Gastroesophageal sphincter (tissue), 4 donors: ENCODE measurements around the gene THRB. TPM values are rescaled to one million over a fixed set of nuclear protein-coding genes. Genes with fewer than 3 reads are reported as not detected.
A peak's percentile ranks its signal among the peaks of the same experiment; 100 is the strongest.

Experiments
- ATAC-seq: fragments of 150-250 bp; one replicate; pipeline ENCODE4 v1.9.1; 2016; ENCODE audit warnings: mild to moderate bottlenecking, moderate library complexity
- H3K27ac ChIP-seq, 4 donors: fragments of 200-600 bp; sonication (generic) in 3 of 4; 1 replicate in 3 of 4; 2 replicates in 1 of 4; pipeline ENCODE4 v1.5.1; 2016 to 2019
- H3K27me3 ChIP-seq: fragments of 200-600 bp; sonication (generic); one replicate; pipeline ENCODE4 v1.5.1; 2019
- H3K36me3 ChIP-seq, 2 donors: fragments of 200-600 bp; sonication (generic); one replicate each; pipeline ENCODE4 v1.5.1; 2019; ENCODE audit warnings: control low read depth in 1 of 2
- H3K4me1 ChIP-seq, 3 donors: fragments of 200-600 bp; sonication (generic); 1 replicate in 2 of 3; 2 replicates in 1 of 3; pipeline ENCODE4 v1.5.1; 2016 to 2019; ENCODE audit warnings: control low read depth in 2 of 3
- H3K4me3 ChIP-seq, 2 donors: fragments of 200-600 bp; sonication (generic); one replicate each; pipeline ENCODE4 v1.5.1; 2019; ENCODE audit warnings: mild to moderate bottlenecking in 1 of 2, moderate library complexity in 1 of 2
- H3K9me3 ChIP-seq, 3 donors: fragments of 200-600 bp; sonication (generic); one replicate each; pipeline ENCODE4 v1.5.1; 2017 to 2019; ENCODE audit warnings: control low read depth in 2 of 3
- EP300 ChIP-seq: sonication (generic); formaldehyde crosslinking; IDR thresholded peaks from one replicate; pipeline ENCODE4 v1.6.1; 2017; ENCODE audit warnings: antibody characterized with exemption, mild to moderate bottlenecking
- POLR2A ChIP-seq, 2 donors: fragments of 450-650 bp; IDR thresholded peaks; one replicate each; pipeline ENCODE4 v1.6.1; 2017; ENCODE audit warnings: antibody characterized with exemption in 2 of 2, mild to moderate bottlenecking in 2 of 2, moderate library complexity in 1 of 2
- POLR2AphosphoS5 ChIP-seq: sonication (generic); formaldehyde crosslinking; IDR thresholded peaks from one replicate; pipeline ENCODE4 v1.6.1; 2017; ENCODE audit warnings: antibody characterized with exemption
- WGBS, 2 donors: methylation state at CpG; one replicate each; pipeline ENCODE4 v1.1.5; 2018; ENCODE audit warnings: low coverage in 1 of 2; 5-methylcytosine and 5-hydroxymethylcytosine counted together
- total RNA-seq, 4 donors: library from RNA; depleted of rRNA; stranded (reverse); fragments of >200 nt; gene quantifications; one replicate each; pipeline ENCODE4 v1.1.0, GENCODE V29; 2016
- TF ChIP-seq, protein P1 (sequence below), 4 experiments: fragments of 200-600 bp in 2 of 4; fragments of 450-650 bp in 2 of 4; sonication (generic) in 1 of 4; IDR thresholded peaks; one replicate each; pipeline ENCODE4 v1.5.1; 2017 to 2019; ENCODE audit warnings: antibody characterized with exemption in 4 of 4, mild to moderate bottlenecking in 2 of 4, moderate library complexity in 2 of 4

The THRB gene
- total RNA-seq, 4 donors from 2014 or later = 42.5 to 61.9 (median 55.8) TPM

DNA sequence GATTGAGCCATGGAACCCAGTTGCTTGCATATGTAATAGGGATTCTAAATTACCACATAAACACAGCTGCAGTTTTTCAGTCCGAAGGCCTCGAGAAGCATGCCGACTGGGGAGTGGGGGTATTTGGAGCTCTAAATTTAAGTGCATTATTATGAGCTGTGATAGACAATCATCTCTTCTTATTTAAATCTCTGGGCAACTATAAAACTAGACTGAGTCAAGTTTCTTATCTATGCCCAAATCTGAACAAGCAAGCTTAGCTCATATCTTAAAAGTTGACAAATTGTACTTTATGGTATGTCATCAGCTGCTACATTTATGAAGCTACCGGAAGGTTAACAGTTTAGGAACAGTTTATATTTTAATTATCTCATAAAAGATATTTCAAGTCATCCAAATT lies 19.5 kb upstream of the THRB start:
- H3K27me3 ChIP-seq = no peaks in the 10 kb centered on the region
- ATAC-seq = no peak
- TF ChIP-seq POLR2AphosphoS5 (no peak), POLR2A (IDR thresholded peaks at IDR 0.05) (no peak), EP300 (no peak)
- TF ChIP-seq, protein P1, sequence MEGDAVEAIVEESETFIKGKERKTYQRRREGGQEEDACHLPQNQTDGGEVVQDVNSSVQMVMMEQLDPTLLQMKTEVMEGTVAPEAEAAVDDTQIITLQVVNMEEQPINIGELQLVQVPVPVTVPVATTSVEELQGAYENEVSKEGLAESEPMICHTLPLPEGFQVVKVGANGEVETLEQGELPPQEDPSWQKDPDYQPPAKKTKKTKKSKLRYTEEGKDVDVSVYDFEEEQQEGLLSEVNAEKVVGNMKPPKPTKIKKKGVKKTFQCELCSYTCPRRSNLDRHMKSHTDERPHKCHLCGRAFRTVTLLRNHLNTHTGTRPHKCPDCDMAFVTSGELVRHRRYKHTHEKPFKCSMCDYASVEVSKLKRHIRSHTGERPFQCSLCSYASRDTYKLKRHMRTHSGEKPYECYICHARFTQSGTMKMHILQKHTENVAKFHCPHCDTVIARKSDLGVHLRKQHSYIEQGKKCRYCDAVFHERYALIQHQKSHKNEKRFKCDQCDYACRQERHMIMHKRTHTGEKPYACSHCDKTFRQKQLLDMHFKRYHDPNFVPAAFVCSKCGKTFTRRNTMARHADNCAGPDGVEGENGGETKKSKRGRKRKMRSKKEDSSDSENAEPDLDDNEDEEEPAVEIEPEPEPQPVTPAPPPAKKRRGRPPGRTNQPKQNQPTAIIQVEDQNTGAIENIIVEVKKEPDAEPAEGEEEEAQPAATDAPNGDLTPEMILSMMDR (IDR thresholded peaks at IDR 0.05) = no peak
- H3K36me3 ChIP-seq = no peaks in the 10 kb centered on the region
- no peak overlapping the region for H3K4me3 ChIP-seq
- peaks cover 0 to 2% (median 0%) of the 10 kb centered on the region in 3 donors for H3K4me1 ChIP-seq
- WGBS, 2 donors = 79 to 86% methylated on average over 3 to 4 of the region's 4 CpGs
- no peak overlapping the region for H3K27ac ChIP-seq
- no peaks in the 10 kb centered on the region for H3K9me3 ChIP-seq

DNA sequence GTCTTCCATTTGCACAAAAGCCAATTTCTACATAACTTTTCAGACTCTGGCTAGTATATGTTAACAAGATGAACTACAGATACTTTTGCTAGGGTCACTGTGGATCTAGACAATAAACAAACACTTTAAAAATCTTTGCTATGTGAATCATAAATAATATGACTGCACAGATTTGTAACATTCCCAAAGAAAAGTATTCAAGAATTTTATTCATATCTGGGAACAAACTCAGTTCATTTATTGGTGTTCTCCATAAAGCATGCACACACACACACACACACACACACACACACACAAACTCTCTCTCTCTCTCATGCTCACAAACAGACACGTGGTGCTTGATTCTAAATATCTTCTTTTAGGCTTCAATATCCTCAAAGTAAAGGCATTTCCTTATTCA lies 18.8 kb upstream of the THRB start:
- Histone ChIP-seq H3K36me3 (no peaks in the 10 kb centered on the region), H3K9me3 (no peaks in the 10 kb centered on the region), H3K4me1 (peaks cover 0 to 4% (median 0%) of the 10 kb centered on the region in 3 donors), H3K4me3 (no peak overlapping the region), H3K27me3 (no peaks in the 10 kb centered on the region), H3K27ac (no peak overlapping the region)
- ATAC-seq = no peak
- 47 to 67% methylated on average over 1 of the region's 1 CpG for WGBS, 2 donors
- TF ChIP-seq POLR2A (IDR thresholded peaks at IDR 0.05) = no peak
- no peak for TF ChIP-seq EP300
- TF ChIP-seq, protein P1 (IDR thresholded peaks at IDR 0.05) = no peak
- TF ChIP-seq POLR2AphosphoS5 = no peak

DNA sequence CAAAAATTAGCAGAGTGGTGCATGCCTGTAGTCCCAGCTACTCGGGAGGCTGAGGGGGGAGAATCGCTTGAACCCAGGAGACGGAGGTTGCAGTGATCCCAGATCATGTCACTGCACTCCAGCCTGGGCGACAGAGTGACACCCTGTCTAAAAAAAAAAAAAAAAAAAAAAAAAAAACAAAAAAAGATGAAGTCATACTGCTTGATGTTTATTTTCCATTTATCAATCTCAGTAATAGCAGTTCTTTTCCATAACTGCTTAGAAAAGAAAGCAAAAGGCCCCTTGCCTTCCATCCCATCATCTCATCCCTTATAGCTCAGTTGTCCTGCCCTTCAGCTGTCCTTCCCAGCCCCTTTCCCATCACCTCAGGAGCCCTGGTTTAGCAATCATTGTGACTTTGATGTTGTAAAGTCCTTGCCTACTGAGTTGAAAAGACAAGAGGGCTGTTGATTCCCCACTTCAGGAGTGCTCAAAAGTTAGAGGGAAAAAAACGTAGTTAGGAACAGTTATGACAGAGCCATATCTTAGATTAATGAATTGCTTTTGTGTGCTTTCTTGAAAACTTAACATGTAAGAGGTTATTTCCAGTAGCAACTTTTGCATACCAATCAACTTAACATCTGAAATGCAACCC lies 18.0 kb upstream of the THRB start:
- H3K27ac ChIP-seq = no peak overlapping the region
- no peak for ATAC-seq
- H3K4me3 ChIP-seq = no peak overlapping the region
- no peaks in the 10 kb centered on the region for H3K27me3 ChIP-seq
- TF ChIP-seq EP300 = no peak
- TF ChIP-seq POLR2A (IDR thresholded peaks at IDR 0.05) = no peak
- TF ChIP-seq, protein P1 (IDR thresholded peaks at IDR 0.05) = no peak
- TF ChIP-seq POLR2AphosphoS5 = no peak
- 85 to 87% methylated on average over 2 to 3 of the region's 5 CpGs for WGBS, 2 donors
- no peaks in the 10 kb centered on the region for H3K36me3 ChIP-seq
- peaks cover 0 to 12% (median 0%) of the 10 kb centered on the region in 3 donors for H3K4me1 ChIP-seq
- H3K9me3 ChIP-seq = no peaks in the 10 kb centered on the region

DNA sequence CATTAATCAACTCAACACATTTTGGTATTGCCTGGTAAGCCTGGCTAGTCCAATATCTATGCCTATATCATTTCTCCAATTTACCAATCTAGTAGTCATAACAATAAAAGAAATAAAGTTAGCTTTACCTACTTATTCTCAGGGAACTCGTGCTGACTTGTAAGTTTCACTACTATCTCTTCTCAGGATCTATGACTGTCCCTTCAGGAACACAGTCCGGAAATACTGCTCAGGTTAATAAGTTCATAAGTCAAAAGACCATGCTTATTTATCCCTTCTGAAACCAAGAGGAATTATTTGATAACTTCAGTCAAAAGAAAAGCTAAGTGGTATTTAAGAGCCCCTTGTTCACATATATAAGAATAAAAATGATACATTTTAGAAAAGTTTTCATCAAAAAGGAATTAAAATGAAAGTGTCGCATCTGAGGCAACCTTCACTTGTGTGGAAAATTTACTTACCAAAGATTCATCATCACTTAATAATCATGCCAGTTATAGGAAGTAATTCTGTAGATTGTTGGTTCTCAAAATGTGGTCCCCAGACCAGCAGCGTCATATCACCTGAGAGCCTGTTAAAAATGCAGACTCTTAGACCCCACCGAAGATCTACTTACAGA lies 15.5 kb upstream of the THRB start:
- ATAC-seq = no peak
- Histone ChIP-seq H3K27me3 (no peaks in the 10 kb centered on the region), H3K27ac (no peak overlapping the region), H3K4me1 (peaks cover 0 to 14% (median 0%) of the 10 kb centered on the region in 3 donors), H3K9me3 (no peaks in the 10 kb centered on the region), H3K36me3 (no peaks in the 10 kb centered on the region), H3K4me3 (no peak overlapping the region)
- 92 to 93% methylated on average over 5 of the region's 5 CpGs for WGBS, 2 donors
- TF ChIP-seq, protein P1 (IDR thresholded peaks at IDR 0.05) = no peak
- TF ChIP-seq EP300 = no peak
- TF ChIP-seq POLR2AphosphoS5 = no peak
- no peak for TF ChIP-seq POLR2A (IDR thresholded peaks at IDR 0.05)

DNA sequence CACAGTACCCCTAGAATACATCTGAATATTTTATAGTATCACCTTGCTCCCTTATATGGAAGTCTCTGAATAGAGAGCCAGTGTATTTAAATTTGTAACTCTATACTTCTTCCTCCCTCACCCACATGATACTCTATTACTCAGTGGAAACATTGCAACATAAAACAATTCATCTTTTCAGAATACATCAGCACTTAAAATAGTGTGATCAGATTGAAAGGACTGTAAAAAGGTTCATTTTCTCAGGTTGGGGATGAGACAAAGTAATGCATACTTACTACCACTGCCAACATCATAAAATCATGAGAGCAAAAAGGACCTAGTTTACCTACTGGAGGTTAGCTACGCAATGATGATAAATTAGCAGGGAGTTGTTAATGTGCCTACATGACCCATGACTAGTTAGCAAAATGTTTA lies 13.8 kb upstream of the THRB start:
- no peaks in the 10 kb centered on the region for H3K27me3 ChIP-seq
- H3K36me3 ChIP-seq = no peaks in the 10 kb centered on the region
- TF ChIP-seq EP300 = no peak
- TF ChIP-seq, protein P1 (IDR thresholded peaks at IDR 0.05) = no peak
- peak; percentile 25 for TF ChIP-seq POLR2AphosphoS5
- no peak overlapping the region for H3K4me3 ChIP-seq
- 67 to 100% methylated on average over 1 of the region's 1 CpG for WGBS, 2 donors
- H3K9me3 ChIP-seq = no peaks in the 10 kb centered on the region
- H3K4me1 ChIP-seq = peaks cover 0 to 14% (median 0%) of the 10 kb centered on the region in 3 donors
- ATAC-seq = peak; percentile 78
- no peak overlapping the region for H3K27ac ChIP-seq
